ENCODE results near the gene DYNC2LI1. TPM values are rescaled to one million over a fixed set of nuclear protein-coding genes. Genes with fewer than 3 reads are reported as not detected.

DYNC2LI1 gene
- total RNA-seq, 6 experiments from 2014 or later = 8.4 to 12.3 (median 10.0) TPM

- Mint-ChIP-seq H3K4me1 (ENCODE audit: low read depth) (no peaks in the 10 kb centered on the region), H3K9me3 (no peaks in the 10 kb centered on the region), H3K36me3 (ENCODE audit: low read depth) (no peaks in the 10 kb centered on the region), H3K27ac (no peak overlapping the region), H3K27me3 (ENCODE audit: insufficient read depth) (peaks cover 51% of the 10 kb centered on the region), H3K4me3 (no peak overlapping the region)
- TF ChIP-seq, protein P1, sequence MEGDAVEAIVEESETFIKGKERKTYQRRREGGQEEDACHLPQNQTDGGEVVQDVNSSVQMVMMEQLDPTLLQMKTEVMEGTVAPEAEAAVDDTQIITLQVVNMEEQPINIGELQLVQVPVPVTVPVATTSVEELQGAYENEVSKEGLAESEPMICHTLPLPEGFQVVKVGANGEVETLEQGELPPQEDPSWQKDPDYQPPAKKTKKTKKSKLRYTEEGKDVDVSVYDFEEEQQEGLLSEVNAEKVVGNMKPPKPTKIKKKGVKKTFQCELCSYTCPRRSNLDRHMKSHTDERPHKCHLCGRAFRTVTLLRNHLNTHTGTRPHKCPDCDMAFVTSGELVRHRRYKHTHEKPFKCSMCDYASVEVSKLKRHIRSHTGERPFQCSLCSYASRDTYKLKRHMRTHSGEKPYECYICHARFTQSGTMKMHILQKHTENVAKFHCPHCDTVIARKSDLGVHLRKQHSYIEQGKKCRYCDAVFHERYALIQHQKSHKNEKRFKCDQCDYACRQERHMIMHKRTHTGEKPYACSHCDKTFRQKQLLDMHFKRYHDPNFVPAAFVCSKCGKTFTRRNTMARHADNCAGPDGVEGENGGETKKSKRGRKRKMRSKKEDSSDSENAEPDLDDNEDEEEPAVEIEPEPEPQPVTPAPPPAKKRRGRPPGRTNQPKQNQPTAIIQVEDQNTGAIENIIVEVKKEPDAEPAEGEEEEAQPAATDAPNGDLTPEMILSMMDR (IDR thresholded peaks at IDR 0.05) = no peak
- DNase-seq = no peak
Observed at GRCh38 chr2:43855292-43855691, 81.5 kb downstream of the DYNC2LI1 start.

Other genes with a start within 250 kb of the DYNC2LI1 start
- gene THADA, start 178.0 kb upstream of the DYNC2LI1 start, total RNA-seq (2021; fragmentation: NEBNext Ultra II Directional; extraction: Animal tissue kit (Norgen Biotek cat#: 25700)) = 10 to 100 TPM; 14.3 to 20.5 (median 17.3) TPM
- gene PLEKHH2, start 136.8 kb upstream of the DYNC2LI1 start, total RNA-seq (2021; fragmentation: NEBNext Ultra II Directional; extraction: Animal tissue kit (Norgen Biotek cat#: 25700)) = under 1 TPM in 5 of 6 experiments, not detected in 1; 0.09 to 0.33 (median 0.24) TPM
- gene C1GALT1C1L, start 97.6 kb upstream of the DYNC2LI1 start, total RNA-seq (2021; fragmentation: NEBNext Ultra II Directional; extraction: Animal tissue kit (Norgen Biotek cat#: 25700)) = not detected
- gene ABCG5, start 64.8 kb downstream of the DYNC2LI1 start, total RNA-seq (2021; fragmentation: NEBNext Ultra II Directional; extraction: Animal tissue kit (Norgen Biotek cat#: 25700)) = not detected
- not detected for gene ABCG8, start 64.9 kb downstream of the DYNC2LI1 start, total RNA-seq (2021; fragmentation: NEBNext Ultra II Directional; extraction: Animal tissue kit (Norgen Biotek cat#: 25700))
- gene LRPPRC, start 221.9 kb downstream of the DYNC2LI1 start, total RNA-seq (2021; fragmentation: NEBNext Ultra II Directional; extraction: Animal tissue kit (Norgen Biotek cat#: 25700)) = 10 to 100 TPM; 57.6 to 77.6 (median 65.7) TPM

All from HFFc6 (cell line).